Astrocyte of the spinal cord (primary cell): Measurements from ENCODE around the gene TMEM86A.
A peak's percentile ranks its signal among the peaks of the same experiment; 100 is the strongest.

ENCODE experiments used
- DNase-seq: peaks from one replicate; pipeline ENCODE4 v3.0.0; 2011; ENCODE audit warnings: low read depth, low spot score
- H3K4me3 ChIP-seq: 2 replicates; pipeline ENCODE4 v1.5.1; 2011; ENCODE audit warnings: low read depth, mild to moderate bottlenecking, low read length, moderate library complexity
- in situ Hi-C: cut with HindIII; loops from 2 replicates; pipeline ENCODE4 v1.10.0; 2017; ENCODE audit warnings: low sequenced_read_pairs
- TF ChIP-seq, protein P1 (sequence below): IDR thresholded peaks from 2 replicates; pipeline ENCODE4 v1.5.1; 2012; ENCODE audit warnings: low read depth, mild to moderate bottlenecking, low read length, inconsistent platforms

TMEM86A gene

DNA sequence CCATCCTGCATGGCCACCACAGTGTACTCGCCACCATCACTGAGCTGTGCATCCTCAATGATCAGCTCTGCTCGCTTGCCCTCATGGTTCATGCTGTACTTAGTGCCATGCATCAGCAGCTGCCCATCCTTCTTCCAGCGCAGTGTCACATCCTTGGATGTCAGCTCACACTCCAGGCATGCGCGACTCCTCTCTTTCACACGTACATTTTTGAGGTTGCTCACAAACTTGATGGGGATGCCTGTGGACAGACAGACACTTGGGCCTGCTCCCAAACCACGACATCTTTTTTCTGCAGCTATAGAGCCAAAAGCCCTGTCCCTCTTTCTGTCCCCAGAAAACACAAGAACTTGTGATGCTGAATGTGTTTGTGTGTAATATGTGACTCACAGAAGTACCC lies 16.9 kb downstream of the TMEM86A start:
- TF ChIP-seq, protein P1, sequence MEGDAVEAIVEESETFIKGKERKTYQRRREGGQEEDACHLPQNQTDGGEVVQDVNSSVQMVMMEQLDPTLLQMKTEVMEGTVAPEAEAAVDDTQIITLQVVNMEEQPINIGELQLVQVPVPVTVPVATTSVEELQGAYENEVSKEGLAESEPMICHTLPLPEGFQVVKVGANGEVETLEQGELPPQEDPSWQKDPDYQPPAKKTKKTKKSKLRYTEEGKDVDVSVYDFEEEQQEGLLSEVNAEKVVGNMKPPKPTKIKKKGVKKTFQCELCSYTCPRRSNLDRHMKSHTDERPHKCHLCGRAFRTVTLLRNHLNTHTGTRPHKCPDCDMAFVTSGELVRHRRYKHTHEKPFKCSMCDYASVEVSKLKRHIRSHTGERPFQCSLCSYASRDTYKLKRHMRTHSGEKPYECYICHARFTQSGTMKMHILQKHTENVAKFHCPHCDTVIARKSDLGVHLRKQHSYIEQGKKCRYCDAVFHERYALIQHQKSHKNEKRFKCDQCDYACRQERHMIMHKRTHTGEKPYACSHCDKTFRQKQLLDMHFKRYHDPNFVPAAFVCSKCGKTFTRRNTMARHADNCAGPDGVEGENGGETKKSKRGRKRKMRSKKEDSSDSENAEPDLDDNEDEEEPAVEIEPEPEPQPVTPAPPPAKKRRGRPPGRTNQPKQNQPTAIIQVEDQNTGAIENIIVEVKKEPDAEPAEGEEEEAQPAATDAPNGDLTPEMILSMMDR, result no peak
- no peak for DNase-seq
- no peak overlapping the region for H3K4me3 ChIP-seq
- in situ Hi-C loops, result no loop called here

DNA sequence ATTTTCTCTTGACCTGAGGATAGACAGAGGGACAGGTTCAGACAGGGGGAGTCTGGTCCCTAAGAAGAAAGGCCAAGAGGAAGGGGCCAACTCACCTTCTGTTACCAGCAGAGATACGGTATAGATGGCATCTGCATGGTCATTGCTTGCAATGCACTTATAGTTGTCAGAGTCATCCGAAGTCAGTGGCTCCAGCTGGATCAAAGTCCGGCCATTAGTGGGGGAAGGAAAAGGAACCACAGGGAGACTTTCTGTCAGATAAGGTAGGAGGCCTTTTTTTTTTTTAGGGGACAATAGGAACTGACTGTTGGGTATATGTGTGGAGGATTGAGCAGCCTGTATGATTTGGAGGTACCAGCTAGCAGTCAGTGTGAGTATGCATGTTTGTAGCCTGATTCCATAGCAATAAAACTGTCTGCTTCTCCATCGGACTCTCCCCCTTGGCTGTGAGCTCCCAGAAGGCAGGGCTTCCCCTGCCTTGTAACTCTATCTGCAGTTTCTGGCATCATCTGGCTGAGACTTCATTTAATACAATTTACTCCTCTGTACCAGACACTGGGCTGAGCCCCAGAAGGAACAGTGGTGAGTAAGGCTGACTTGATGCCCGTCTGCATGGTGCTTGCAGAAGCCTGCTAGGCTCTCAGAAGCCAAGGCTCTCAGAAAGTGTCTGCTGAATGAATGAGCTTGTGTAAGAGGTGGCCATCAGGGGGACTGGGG lies 21.7 kb downstream of the TMEM86A start:
- in situ Hi-C loops, result no loop called here
- TF ChIP-seq, protein P1, result no peak
- peak; percentile 22 for DNase-seq
- no peak overlapping the region for H3K4me3 ChIP-seq

DNA sequence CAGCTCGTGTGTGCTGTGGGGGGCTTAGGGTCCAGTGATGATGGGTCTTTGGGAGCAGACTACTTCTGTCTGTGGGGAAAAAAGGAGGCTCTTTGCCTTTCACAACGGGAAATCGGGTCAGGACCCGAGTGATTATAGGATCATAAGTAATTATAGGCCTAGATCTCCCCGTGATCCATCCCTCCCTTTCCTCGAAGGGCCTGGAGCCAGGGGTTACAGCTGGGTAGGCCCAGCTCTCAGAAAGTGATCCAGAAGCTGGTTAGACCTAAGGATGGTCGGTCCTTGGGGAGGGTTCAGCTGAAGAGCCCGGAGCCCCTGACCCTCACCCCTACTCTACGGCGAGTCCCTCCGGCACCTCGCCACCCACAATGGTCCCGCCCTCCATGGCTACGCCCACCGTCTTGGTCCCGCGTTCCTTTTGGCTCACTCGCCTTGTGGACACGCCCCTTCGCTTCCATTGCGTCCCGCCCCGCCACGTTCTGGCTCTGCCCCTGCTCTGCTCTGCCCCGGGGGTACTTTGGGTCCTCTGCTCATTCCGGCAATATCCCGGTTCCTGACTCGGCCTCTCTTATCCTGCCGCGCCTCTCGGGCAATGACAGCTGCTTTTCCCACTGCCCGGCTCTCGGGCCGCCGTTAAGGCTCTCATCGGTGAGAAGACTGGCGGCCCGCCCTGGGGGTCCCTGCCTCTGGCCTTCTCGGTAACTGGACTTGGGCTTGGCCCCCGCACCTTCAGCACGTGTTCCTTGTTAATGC lies 22.4 kb downstream of the TMEM86A start:
- peak overlapping the region; percentile 54 for H3K4me3 ChIP-seq
- peak; percentile 57 for DNase-seq
- TF ChIP-seq, protein P1, result no peak
- in situ Hi-C loops, result no loop called here

DNA sequence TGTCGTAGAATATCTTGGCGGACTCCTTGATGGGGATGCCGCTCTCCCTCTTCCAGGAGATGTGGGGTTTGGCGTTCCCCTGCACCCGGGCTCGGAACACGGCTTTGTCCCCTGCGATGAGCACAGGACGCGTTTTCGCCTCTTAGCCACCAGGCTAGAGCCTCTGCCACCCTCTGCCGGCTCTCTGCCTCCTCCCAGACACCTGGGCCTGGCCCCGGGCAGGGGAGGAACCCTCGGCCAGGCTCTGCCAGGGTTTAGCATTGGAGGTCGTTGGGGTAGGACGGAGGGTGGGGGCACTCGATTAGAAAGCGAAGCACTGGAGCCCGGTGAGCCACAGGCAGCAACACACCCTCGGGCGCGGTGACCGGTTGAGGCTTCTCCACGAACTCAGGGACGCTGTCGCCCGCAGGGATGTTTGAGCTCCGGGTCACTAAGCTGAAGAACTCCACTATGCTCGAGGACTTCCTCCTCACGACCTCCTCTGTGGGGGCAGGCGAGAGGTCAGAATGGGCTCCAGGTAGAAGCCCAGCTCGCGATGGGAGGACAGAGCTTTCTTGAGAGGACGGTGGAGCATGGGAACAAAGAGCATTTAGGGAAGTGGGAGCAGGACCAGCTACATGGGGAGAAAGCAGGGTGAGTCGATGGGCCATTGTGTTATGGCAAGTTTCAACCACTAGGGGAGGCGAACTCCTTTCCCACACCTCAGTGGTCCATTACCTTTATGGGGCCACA lies 23.1 kb downstream of the TMEM86A start:
- TF ChIP-seq, protein P1, result peak; percentile 84
- DNase-seq, result peak; percentile 31
- peak overlapping the region; percentile 54 for H3K4me3 ChIP-seq
- in situ Hi-C loops, result no loop called here

DNA sequence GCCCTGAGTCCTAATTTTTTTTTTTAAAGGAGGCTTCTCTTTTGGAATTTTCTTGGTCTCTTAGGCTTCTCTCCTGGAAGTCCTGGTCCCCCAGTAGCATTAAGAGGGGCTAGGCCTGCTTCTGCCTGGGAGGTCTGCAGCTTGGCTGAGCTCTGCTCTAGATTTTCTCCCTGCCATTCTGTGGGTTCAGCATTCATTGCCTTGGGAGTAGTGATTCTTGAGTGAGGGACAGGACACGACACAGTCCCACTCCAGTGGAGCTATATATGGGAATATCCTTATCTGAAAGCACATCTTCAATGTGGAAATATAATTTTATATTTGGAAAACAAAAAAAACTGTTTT lies 23.7 kb downstream of the TMEM86A start:
- in situ Hi-C loops, result no loop called here
- H3K4me3 ChIP-seq, result no peak overlapping the region

DNA sequence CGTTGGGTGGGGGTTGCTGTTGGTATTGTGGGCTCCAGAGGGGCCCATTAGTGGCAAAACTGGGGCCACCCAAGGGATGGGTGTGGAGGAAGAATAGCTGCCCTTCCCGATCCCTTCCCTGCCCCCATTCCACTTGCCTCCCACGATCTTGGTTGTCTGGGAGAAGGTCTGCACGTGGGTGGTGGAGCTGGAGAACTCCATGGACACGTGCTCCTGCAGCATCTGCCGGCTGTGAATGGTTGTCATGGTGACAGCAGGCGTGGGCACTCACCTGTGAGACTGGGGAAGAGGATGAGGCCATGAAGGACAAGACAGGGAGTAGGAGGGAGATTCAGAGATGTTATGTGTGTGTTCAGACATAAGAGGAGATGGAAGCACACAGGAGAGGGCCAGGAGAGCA lies 25.4 kb downstream of the TMEM86A start:
- TF ChIP-seq, protein P1, result no peak
- no peak for DNase-seq
- in situ Hi-C loops, result no loop called here
- no peak overlapping the region for H3K4me3 ChIP-seq

More for the DNA sequence above, 23.7 kb downstream of the TMEM86A start:
- no peak for DNase-seq
- TF ChIP-seq, protein P1, result no peak
